ENCODE data around the gene ESF1. TPM values are rescaled to one million over a fixed set of nuclear protein-coding genes. Genes with fewer than 3 reads are reported as not detected.

Gene ESF1
- total RNA-seq, 4 donors from 2014 or later: 14.9 to 28.0 (median 16.5) TPM

DNA sequence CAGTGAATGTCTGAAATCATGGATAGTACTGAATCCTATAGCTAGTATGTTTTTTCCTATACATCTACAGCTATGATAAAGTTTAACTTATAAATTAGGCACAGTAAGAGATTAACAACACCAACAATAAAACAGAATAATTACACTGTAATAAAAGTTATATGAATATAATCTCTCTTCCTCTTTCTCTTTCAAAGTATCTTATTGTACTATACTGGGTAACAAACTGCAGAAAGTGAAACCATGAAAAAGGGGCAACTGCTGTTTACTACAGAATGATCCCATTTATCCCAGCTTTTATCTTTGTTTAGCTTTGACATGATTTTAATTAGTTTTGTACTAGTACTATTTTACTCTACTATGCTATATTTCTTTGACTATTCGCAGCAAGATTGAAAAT is 25.8 kb downstream of the ESF1 start:
- no peak overlapping the region for H3K27ac ChIP-seq
- DNase-seq (ENCODE audit: low spot score in 2 of 2): no peak
- H3K4me1 ChIP-seq: no peaks in the 10 kb centered on the region
- 96 to 97% methylated on average over 1 of the region's 1 CpG for WGBS, 2 donors
- no peaks in the 10 kb centered on the region for H3K27me3 ChIP-seq
- peaks cover 0 to 63% (median 0%) of the 10 kb centered on the region in 3 donors for H3K36me3 ChIP-seq
- H3K9me3 ChIP-seq: no peaks in the 10 kb centered on the region
- H3K4me3 ChIP-seq: no peak overlapping the region
- TF ChIP-seq CTCF (IDR thresholded peaks at IDR 0.05): no peak
- TF ChIP-seq EP300 (IDR thresholded peaks at IDR 0.05): no peak
- no peak for TF ChIP-seq POLR2A (IDR thresholded peaks at IDR 0.05)

GRCh38 chr20:13756551-13756950 is 28.2 kb downstream of the ESF1 start:
- Histone ChIP-seq H3K4me1 (no peaks in the 10 kb centered on the region), H3K36me3 (peaks cover 0 to 62% (median 0%) of the 10 kb centered on the region in 3 donors), H3K4me3 (no peak overlapping the region), H3K27ac (no peak overlapping the region), H3K9me3 (no peaks in the 10 kb centered on the region), H3K27me3 (no peaks in the 10 kb centered on the region)
- no peak for TF ChIP-seq CTCF (IDR thresholded peaks at IDR 0.05)
- TF ChIP-seq EP300 (IDR thresholded peaks at IDR 0.05): no peak
- no peak for TF ChIP-seq POLR2A (IDR thresholded peaks at IDR 0.05)
- WGBS, 2 donors: 93 to 100% methylated on average over 1 of the region's 1 CpG
- DNase-seq (ENCODE audit: low spot score in 2 of 2): no peak

- WGBS, 2 donors: 75 to 77% methylated on average over 5 of the region's 5 CpGs
- no peak overlapping the region for H3K27ac ChIP-seq
- DNase-seq (ENCODE audit: low spot score in 2 of 2): no peak
- no peaks in the 10 kb centered on the region for H3K9me3 ChIP-seq
- no peaks in the 10 kb centered on the region for H3K4me1 ChIP-seq
- peaks cover 0 to 63% (median 0%) of the 10 kb centered on the region in 3 donors for H3K36me3 ChIP-seq
- H3K4me3 ChIP-seq: no peak overlapping the region
- H3K27me3 ChIP-seq: no peaks in the 10 kb centered on the region
- TF ChIP-seq CTCF (IDR thresholded peaks at IDR 0.05) (no peak), POLR2A (IDR thresholded peaks at IDR 0.05) (no peak), EP300 (IDR thresholded peaks at IDR 0.05) (no peak)
Measured at GRCh38 chr20:13755809-13756208, 28.9 kb downstream of the ESF1 start.

- Histone ChIP-seq H3K4me3 (no peak overlapping the region), H3K4me1 (no peaks in the 10 kb centered on the region), H3K27ac (no peak overlapping the region), H3K9me3 (no peaks in the 10 kb centered on the region), H3K36me3 (peaks cover 0 to 53% (median 0%) of the 10 kb centered on the region in 3 donors), H3K27me3 (no peaks in the 10 kb centered on the region)
- no peak for DNase-seq (ENCODE audit: low spot score in 2 of 2)
- WGBS, 2 donors: 82 to 88% methylated on average over 2 of the region's 2 CpGs
- TF ChIP-seq CTCF (IDR thresholded peaks at IDR 0.05) (no peak), POLR2A (IDR thresholded peaks at IDR 0.05) (no peak), EP300 (IDR thresholded peaks at IDR 0.05) (no peak)
Measured at GRCh38 chr20:13753436-13754036, 31.2 kb downstream of the ESF1 start.

DNA sequence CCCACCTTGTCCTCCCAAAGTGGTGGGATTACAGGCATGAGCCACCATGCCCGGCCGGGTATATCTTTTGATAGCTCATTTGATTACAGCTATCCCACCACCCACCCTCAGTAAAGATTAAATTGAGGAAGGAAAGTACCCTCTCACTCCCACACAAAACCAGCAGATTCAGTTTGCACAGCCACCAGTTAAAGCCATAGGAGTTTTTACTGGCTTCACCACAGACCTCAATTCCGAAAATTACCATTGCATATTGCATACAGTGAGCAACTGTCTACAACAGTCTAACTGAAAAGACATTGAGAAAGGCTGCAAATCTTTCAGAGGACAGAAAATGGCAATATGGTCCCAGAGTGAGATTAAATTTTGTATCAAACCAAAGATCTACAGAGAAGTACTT is 34.9 kb downstream of the ESF1 start:
- DNase-seq (ENCODE audit: low spot score in 2 of 2): no peak
- H3K27me3 ChIP-seq: no peaks in the 10 kb centered on the region
- H3K36me3 ChIP-seq: peaks cover 0 to 29% (median 0%) of the 10 kb centered on the region in 3 donors
- 98% methylated on average over 3 of the region's 3 CpGs for WGBS, 2 donors
- no peaks in the 10 kb centered on the region for H3K9me3 ChIP-seq
- H3K4me3 ChIP-seq: no peak overlapping the region
- no peaks in the 10 kb centered on the region for H3K4me1 ChIP-seq
- no peak overlapping the region for H3K27ac ChIP-seq
- TF ChIP-seq EP300 (IDR thresholded peaks at IDR 0.05): no peak
- no peak for TF ChIP-seq POLR2A (IDR thresholded peaks at IDR 0.05)
- no peak for TF ChIP-seq CTCF (IDR thresholded peaks at IDR 0.05)
